ENCODE measurements around the gene CLSTN3.

GRCh38 chr12:7130701-7131501 lies 730 bp downstream of the CLSTN3 start:
- TF ChIP-seq CTCF (IDR thresholded peaks at IDR 0.05) (no peak), POLR2A (IDR thresholded peaks at IDR 0.05) (no peak)
